CD4-positive, alpha-beta T cell treated with Interleukin-21 for 1 hour (primary cell): ENCODE results near the gene INF2.
A peak's percentile ranks its signal among the peaks of the same experiment; 100 is the strongest.
"Not testable (repeated sequence)": the region's sequence is repeated elsewhere in the genome, so short reads cannot be mapped to it uniquely, and the experiment has no call there.

Experiments used
- DNase-seq: peaks from one replicate; pipeline ENCODE4 v3.0.0-alpha.2; 2020

INF2 gene

GRCh38 chr14:104657563-104658324 is 31.7 kb upstream of the INF2 start:
- no peak for DNase-seq

- no peak for DNase-seq
Observed at GRCh38 chr14:104658325-104658712, 31.1 kb upstream of the INF2 start.

- no peak for DNase-seq
Observed at GRCh38 chr14:104659146-104659545, 30.3 kb upstream of the INF2 start.

GRCh38 chr14:104659764-104660523 is 29.5 kb upstream of the INF2 start:
- DNase-seq, result no peak

- DNase-seq, result no peak
Observed at GRCh38 chr14:104660597-104660996, 28.8 kb upstream of the INF2 start.

GRCh38 chr14:104661086-104661485 is 28.3 kb upstream of the INF2 start:
- no peak for DNase-seq

- DNase-seq, result not testable (repeated sequence)
Observed at GRCh38 chr14:104661528-104662157, 27.8 kb upstream of the INF2 start.

- not testable (repeated sequence) for DNase-seq
Observed at GRCh38 chr14:104662472-104662871, 26.9 kb upstream of the INF2 start.

- DNase-seq, result no peak
Observed at GRCh38 chr14:104664107-104664506, 25.3 kb upstream of the INF2 start.

GRCh38 chr14:104664588-104664987 is 24.8 kb upstream of the INF2 start:
- DNase-seq, result no peak

GRCh38 chr14:104665114-104665656 is 24.2 kb upstream of the INF2 start:
- no peak for DNase-seq

- DNase-seq, result peak; percentile 62
Observed at GRCh38 chr14:104665657-104666522, 23.5 kb upstream of the INF2 start.

- not testable (repeated sequence) for DNase-seq
Observed at GRCh38 chr14:104666523-104666895, 22.9 kb upstream of the INF2 start.

GRCh38 chr14:104666981-104667380 is 22.4 kb upstream of the INF2 start:
- no peak for DNase-seq

- DNase-seq, result no peak
Observed at GRCh38 chr14:104669697-104670096, 19.7 kb upstream of the INF2 start.

GRCh38 chr14:104671330-104671977 is 18.0 kb upstream of the INF2 start:
- not testable (repeated sequence) for DNase-seq

GRCh38 chr14:104672119-104672518 is 17.3 kb upstream of the INF2 start:
- DNase-seq, result not testable (repeated sequence)

GRCh38 chr14:104673481-104673880 is 15.9 kb upstream of the INF2 start:
- no peak for DNase-seq

- no peak for DNase-seq
Observed at GRCh38 chr14:104675447-104675846, 14.0 kb upstream of the INF2 start.

- no peak for DNase-seq
Observed at GRCh38 chr14:104676130-104676693, 13.2 kb upstream of the INF2 start.

GRCh38 chr14:104676694-104677511 is 12.5 kb upstream of the INF2 start:
- DNase-seq, result peak; percentile 35
